Ishikawa (cell line): Measurements from ENCODE around the gene DDIAS.

Source experiments
- CEBPB ChIP-seq: IDR thresholded peaks from 2 replicates; pipeline ENCODE4 v1.6.1; 2012
- CREB1 ChIP-seq: IDR thresholded peaks from 2 replicates; pipeline ENCODE4 v1.6.1; 2012; ENCODE audit warnings: low read depth
- EGR1 ChIP-seq: IDR thresholded peaks from 2 replicates; pipeline ENCODE4 v1.6.1; 2012
- EP300 ChIP-seq: IDR thresholded peaks from 2 replicates; pipeline ENCODE4 v1.6.1; 2012; ENCODE audit warnings: borderline replicate concordance
- FOXM1 ChIP-seq: IDR thresholded peaks from 2 replicates; pipeline ENCODE4 v1.6.1; 2012; ENCODE audit warnings: low read depth, borderline replicate concordance
- NFIC ChIP-seq: IDR thresholded peaks from 2 replicates; pipeline ENCODE4 v1.6.1; 2012
- RAD21 ChIP-seq: IDR thresholded peaks from 2 replicates; pipeline ENCODE4 v1.6.1; 2012; ENCODE audit warnings: low read depth
- TAF1 ChIP-seq: IDR thresholded peaks from 2 replicates; pipeline ENCODE4 v1.6.1; 2012; ENCODE audit warnings: low read depth, mild to moderate bottlenecking
- TCF12 ChIP-seq: IDR thresholded peaks from 2 replicates; pipeline ENCODE4 v1.6.1; 2012; ENCODE audit warnings: low read depth
- TEAD4 ChIP-seq: IDR thresholded peaks from 2 replicates; pipeline ENCODE4 v1.6.1; 2012
- YY1 ChIP-seq: IDR thresholded peaks from 2 replicates; pipeline ENCODE4 v1.6.1; 2012; ENCODE audit warnings: low read depth
- ZBTB7A ChIP-seq: IDR thresholded peaks from 2 replicates; pipeline ENCODE4 v1.6.1; 2012; ENCODE audit warnings: low read depth
- TF ChIP-seq, protein P1 (sequence below): IDR thresholded peaks from 2 replicates; pipeline ENCODE4 v1.6.1; 2012
- TF ChIP-seq, protein P2 (sequence below): IDR thresholded peaks from 2 replicates; pipeline ENCODE4 v1.6.1; 2012; ENCODE audit warnings: low read depth, mild to moderate bottlenecking
- TF ChIP-seq, protein P3 (sequence below): IDR thresholded peaks from 2 replicates; pipeline ENCODE4 v1.6.1; 2012

The DDIAS gene

DNA sequence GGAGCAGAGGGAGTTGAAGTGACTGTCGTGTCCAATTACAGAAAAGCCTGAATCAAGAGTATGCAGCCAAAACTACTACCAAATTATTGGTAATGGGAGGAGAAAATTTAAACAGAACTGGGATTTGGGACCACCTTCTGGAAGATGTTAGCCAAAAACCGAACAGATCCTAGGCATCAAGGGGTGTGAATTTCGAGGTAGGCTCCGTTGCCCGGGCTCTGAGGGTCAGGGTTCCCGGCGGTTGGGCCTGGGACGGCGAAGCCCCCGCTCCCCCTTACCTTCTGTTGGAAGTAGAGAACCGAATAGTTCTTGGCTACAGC lies 1.6 kb upstream of the DDIAS start:
- TF ChIP-seq CREB1: no peak
- TF ChIP-seq CEBPB: no peak
- TF ChIP-seq, protein P1, sequence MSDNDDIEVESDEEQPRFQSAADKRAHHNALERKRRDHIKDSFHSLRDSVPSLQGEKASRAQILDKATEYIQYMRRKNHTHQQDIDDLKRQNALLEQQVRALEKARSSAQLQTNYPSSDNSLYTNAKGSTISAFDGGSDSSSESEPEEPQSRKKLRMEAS: peak; percentile 5; the same call in 1 of the 2 replicates

DNA sequence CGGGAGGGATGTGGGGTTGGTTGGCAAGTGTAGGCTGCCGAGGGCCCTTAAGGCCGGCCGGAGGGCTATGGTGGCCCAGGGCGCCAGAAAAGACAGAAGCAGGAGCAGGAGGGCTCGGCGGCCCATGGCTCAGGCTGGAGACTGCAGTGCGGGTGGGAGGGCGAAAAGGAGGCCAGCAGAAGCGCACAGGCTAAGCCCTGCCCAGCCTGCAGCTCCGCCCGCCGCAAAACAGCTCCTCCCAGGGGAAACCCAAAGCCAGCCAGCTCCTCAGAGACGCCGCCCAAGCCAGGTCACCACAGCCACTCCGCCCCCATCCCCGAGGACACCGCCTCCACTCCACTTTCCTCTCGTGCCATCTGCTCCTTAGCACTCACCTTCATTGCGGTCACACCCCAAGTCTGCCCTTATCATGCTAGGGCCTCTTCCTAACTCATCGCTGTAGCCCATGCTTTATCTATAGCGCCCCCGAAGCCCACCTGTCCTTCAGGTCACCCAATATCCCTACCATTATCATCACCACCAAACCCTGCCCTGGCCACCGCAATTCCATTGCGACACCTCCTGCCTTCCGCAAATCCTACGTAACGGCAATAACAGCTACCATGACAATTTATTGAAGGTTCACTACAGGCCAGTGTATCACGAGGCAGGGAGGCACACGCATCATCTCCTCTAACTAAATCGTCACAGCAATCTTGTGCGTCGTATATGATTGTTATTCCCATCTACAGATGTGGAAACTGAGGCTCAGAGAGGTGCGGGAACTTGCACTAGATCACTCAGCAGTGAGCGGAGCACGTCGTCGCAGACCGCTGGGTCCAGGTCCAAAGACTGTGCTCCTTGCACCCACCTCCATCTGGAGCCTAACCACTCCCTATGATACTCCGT lies 1.0 kb upstream of the DDIAS start, which contains the start of gene PRCP:
TSS of gene PRCP (minus strand) at position 154 of the 888 bp plus-strand sequence. CDS start at position 126, 28 bp downstream.
- TF ChIP-seq EP300 (no peak), YY1 (no peak), ZBTB7A (no peak; the same call in 1 of the 2 replicates), CEBPB (peak; percentile 79), TCF12 (0 out of 2 replicates have a peak, but pooled peaks have one; percentile 11), TAF1 (peak; percentile 80; the same call in 1 of the 2 replicates)
- TF ChIP-seq, protein P1: no peak; the same call in 1 of the 2 replicates

DNA sequence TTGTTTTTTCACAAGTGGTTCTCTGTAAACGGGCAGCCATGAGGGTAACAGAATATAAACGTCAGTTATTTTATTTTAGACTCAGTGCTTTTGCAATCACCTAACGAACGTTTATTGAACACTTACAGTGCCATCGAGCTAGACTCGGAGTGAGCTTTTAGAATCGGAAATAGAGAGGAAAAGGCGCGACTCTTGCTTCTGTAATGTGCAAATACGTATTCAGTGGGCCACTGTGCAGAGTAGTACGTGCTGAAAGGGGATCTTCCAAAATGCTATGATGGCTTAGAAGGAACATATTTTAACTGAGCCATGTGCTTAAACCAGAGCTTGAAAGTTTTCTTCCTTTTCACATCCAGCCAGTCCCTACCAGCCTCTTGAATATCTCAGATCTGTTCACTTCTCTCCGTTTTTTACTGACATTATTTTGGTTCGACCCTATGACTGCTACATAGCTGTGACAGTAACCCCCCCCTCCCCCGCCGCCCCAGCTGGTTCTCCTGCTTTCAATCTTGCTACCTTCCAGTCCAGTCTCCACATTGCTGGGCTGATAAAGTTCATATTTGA lies 468 bp downstream of the DDIAS start:
- TF ChIP-seq YY1: no peak
- TF ChIP-seq RAD21: no peak
- TF ChIP-seq ZBTB7A: no peak
- TF ChIP-seq EP300: no peak
- TF ChIP-seq TEAD4: no peak
- TF ChIP-seq NFIC: no peak
- TF ChIP-seq TAF1: no peak
- no peak; the same call in 1 of the 2 replicates for TF ChIP-seq FOXM1
- no peak for TF ChIP-seq CREB1
- TF ChIP-seq, protein P2, sequence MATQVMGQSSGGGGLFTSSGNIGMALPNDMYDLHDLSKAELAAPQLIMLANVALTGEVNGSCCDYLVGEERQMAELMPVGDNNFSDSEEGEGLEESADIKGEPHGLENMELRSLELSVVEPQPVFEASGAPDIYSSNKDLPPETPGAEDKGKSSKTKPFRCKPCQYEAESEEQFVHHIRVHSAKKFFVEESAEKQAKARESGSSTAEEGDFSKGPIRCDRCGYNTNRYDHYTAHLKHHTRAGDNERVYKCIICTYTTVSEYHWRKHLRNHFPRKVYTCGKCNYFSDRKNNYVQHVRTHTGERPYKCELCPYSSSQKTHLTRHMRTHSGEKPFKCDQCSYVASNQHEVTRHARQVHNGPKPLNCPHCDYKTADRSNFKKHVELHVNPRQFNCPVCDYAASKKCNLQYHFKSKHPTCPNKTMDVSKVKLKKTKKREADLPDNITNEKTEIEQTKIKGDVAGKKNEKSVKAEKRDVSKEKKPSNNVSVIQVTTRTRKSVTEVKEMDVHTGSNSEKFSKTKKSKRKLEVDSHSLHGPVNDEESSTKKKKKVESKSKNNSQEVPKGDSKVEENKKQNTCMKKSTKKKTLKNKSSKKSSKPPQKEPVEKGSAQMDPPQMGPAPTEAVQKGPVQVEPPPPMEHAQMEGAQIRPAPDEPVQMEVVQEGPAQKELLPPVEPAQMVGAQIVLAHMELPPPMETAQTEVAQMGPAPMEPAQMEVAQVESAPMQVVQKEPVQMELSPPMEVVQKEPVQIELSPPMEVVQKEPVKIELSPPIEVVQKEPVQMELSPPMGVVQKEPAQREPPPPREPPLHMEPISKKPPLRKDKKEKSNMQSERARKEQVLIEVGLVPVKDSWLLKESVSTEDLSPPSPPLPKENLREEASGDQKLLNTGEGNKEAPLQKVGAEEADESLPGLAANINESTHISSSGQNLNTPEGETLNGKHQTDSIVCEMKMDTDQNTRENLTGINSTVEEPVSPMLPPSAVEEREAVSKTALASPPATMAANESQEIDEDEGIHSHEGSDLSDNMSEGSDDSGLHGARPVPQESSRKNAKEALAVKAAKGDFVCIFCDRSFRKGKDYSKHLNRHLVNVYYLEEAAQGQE: no peak
- TF ChIP-seq TCF12: no peak
- no peak for TF ChIP-seq EGR1
- TF ChIP-seq, protein P3, sequence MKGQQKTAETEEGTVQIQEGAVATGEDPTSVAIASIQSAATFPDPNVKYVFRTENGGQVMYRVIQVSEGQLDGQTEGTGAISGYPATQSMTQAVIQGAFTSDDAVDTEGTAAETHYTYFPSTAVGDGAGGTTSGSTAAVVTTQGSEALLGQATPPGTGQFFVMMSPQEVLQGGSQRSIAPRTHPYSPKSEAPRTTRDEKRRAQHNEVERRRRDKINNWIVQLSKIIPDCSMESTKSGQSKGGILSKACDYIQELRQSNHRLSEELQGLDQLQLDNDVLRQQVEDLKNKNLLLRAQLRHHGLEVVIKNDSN: no peak

DNA sequence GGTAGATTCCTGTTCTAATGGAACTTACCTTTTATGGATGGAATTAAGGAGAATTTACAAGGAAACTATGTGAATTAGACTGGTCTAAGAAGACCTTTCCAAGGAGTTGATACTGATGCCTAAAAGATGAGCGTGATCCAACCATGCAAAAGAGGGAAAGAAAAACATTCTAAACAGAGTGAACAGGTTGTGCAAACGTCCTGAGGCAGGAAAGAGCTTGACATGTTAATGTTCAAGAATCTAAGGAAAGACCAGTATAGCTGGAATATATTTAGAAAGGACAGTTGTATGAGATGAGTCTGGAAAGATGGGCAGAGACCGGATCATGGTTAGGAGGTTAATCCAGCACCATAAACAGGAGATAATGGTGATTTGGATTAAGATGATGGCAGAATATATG lies 1.3 kb downstream of the DDIAS start:
- TF ChIP-seq CEBPB (no peak), FOXM1 (no peak), RAD21 (no peak), ZBTB7A (no peak)

DNA sequence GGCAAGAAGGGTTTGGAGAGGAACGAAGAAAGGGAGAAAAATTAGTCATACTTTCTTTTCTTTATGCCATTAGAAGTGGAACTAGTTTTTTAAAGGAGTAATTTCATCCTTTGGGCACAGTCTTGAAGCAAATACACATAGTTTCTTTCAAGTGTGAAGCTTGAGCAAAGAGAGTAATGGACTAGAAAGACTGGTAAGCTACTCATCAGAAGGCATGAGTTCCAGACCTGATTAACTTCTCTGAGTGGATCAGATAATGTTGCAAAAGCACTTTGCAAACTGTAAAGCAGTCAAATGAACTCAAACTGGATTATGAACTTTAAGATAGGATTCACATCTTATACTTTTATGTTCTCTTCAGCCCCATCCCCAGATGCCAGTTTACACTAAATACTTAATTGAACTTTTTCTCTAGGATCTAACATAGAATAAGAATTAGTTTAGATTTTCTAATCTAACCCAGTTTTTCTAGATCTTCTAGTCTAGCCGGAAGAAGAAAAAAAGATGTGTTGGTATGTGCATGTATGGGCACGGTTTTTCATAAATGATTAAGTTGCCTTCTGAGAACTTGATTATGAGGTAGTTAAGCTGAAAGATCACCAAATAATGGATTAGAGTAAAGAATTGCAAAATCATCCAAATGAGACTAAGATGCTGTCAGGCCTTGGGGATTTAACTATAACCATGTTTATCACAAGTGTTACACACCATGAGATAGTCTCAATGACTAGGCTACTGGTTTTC lies 2.5 kb downstream of the DDIAS start:
- no peak for TF ChIP-seq RAD21
- TF ChIP-seq TCF12: no peak
- no peak for TF ChIP-seq CEBPB
- TF ChIP-seq EP300: no peak
- TF ChIP-seq FOXM1: no peak
- TF ChIP-seq, protein P3: no peak
- TF ChIP-seq TAF1: no peak
- TF ChIP-seq CREB1: no peak
- TF ChIP-seq TEAD4: no peak
- TF ChIP-seq, protein P1: no peak
- no peak for TF ChIP-seq YY1
- TF ChIP-seq, protein P2: no peak
- TF ChIP-seq EGR1: no peak
- no peak for TF ChIP-seq ZBTB7A
- no peak for TF ChIP-seq NFIC
